Measurements from ENCODE around the gene MBIP. TPM values are rescaled to one million over a fixed set of nuclear protein-coding genes. Genes with fewer than 3 reads are reported as not detected.
"Not testable (repeated sequence)": the region's sequence is repeated elsewhere in the genome, so short reads cannot be mapped to it uniquely, and the experiment has no call there.

Gene MBIP
- total and polyA plus RNA-seq, 2 donors (not counting 1 experiment from before 2014, with no cell fraction given): 14.2 to 28.3 TPM

- H3K9me3 ChIP-seq (ENCODE audit: control insufficient read depth, insufficient read depth, low read depth, low read length): no peaks in the 10 kb centered on the region
- H3K9ac ChIP-seq (ENCODE audit: insufficient read depth, low read length): no peak overlapping the region
- DNase-seq (ENCODE audit: low read depth in 2 of 2): no peak
- no peaks in the 10 kb centered on the region for H4K20me1 ChIP-seq (ENCODE audit: control insufficient read depth, extremely low read depth, insufficient read depth, low read length)
- H3K4me3 ChIP-seq (replicated peaks in 1 of 4; ENCODE audit: control extremely low read depth in 1 of 4, insufficient read depth in 1 of 4, low read depth in 3 of 4, low read length in 4 of 4): no peak overlapping the region
- H3K27ac ChIP-seq (ENCODE audit: insufficient read depth, low read length): no peak overlapping the region
- no peaks in the 10 kb centered on the region for H3K36me3 ChIP-seq (ENCODE audit: control insufficient read depth, insufficient read depth, low read length)
- no peak overlapping the region for H3K4me2 ChIP-seq (ENCODE audit: extremely low read depth, insufficient read depth, low read length)
- H3K4me1 ChIP-seq (ENCODE audit: control insufficient read depth, extremely low read depth, insufficient read depth, low read length): no peaks in the 10 kb centered on the region
- H3K27me3 ChIP-seq (ENCODE audit: control insufficient read depth, insufficient read depth, low read length): no peaks in the 10 kb centered on the region
- no peak overlapping the region for H2AFZ ChIP-seq (ENCODE audit: low read length)
- no peaks in the 10 kb centered on the region for H3K79me2 ChIP-seq (ENCODE audit: control insufficient read depth, insufficient read depth, low read length)
- TF ChIP-seq EZH2 (IDR thresholded peaks at IDR 0.05; ENCODE audit: low read length, missing control alignments) (no peak), CTCF (conservative IDR thresholded peaks at IDR 0.05 in 1 of 2, IDR thresholded peaks at IDR 0.05 in 1 of 2; ENCODE audit: low read depth in 1 of 2, low read length in 2 of 2) (no peak)
Measured at GRCh38 chr14:36356862-36357261, 36.4 kb upstream of the MBIP start.

- no peak overlapping the region for H3K4me3 ChIP-seq (replicated peaks in 1 of 4; ENCODE audit: control extremely low read depth in 1 of 4, insufficient read depth in 1 of 4, low read depth in 3 of 4, low read length in 4 of 4)
- no peaks in the 10 kb centered on the region for H3K9me3 ChIP-seq (ENCODE audit: control insufficient read depth, insufficient read depth, low read depth, low read length)
- TF ChIP-seq EZH2 (IDR thresholded peaks at IDR 0.05; ENCODE audit: low read length, missing control alignments): no peak
- TF ChIP-seq CTCF (conservative IDR thresholded peaks at IDR 0.05 in 1 of 2, IDR thresholded peaks at IDR 0.05 in 1 of 2; ENCODE audit: low read depth in 1 of 2, low read length in 2 of 2): no peak
- H3K9ac ChIP-seq (ENCODE audit: insufficient read depth, low read length): no peak overlapping the region
- DNase-seq (ENCODE audit: low read depth in 2 of 2): no peak
- H3K27ac ChIP-seq (ENCODE audit: insufficient read depth, low read length): no peak overlapping the region
- H2AFZ ChIP-seq (ENCODE audit: low read length): no peak overlapping the region
- H3K79me2 ChIP-seq (ENCODE audit: control insufficient read depth, insufficient read depth, low read length): no peaks in the 10 kb centered on the region
- H4K20me1 ChIP-seq (ENCODE audit: control insufficient read depth, extremely low read depth, insufficient read depth, low read length): no peaks in the 10 kb centered on the region
- H3K36me3 ChIP-seq (ENCODE audit: control insufficient read depth, insufficient read depth, low read length): no peaks in the 10 kb centered on the region
- no peak overlapping the region for H3K4me2 ChIP-seq (ENCODE audit: extremely low read depth, insufficient read depth, low read length)
- H3K4me1 ChIP-seq (ENCODE audit: control insufficient read depth, extremely low read depth, insufficient read depth, low read length): no peaks in the 10 kb centered on the region
- no peaks in the 10 kb centered on the region for H3K27me3 ChIP-seq (ENCODE audit: control insufficient read depth, insufficient read depth, low read length)
Measured at GRCh38 chr14:36346052-36346451, 25.6 kb upstream of the MBIP start.

GRCh38 chr14:36344211-36344610 lies 23.8 kb upstream of the MBIP start:
- H2AFZ ChIP-seq (ENCODE audit: low read length): no peak overlapping the region
- no peaks in the 10 kb centered on the region for H3K9me3 ChIP-seq (ENCODE audit: control insufficient read depth, insufficient read depth, low read depth, low read length)
- no peak overlapping the region for H3K9ac ChIP-seq (ENCODE audit: insufficient read depth, low read length)
- H3K27ac ChIP-seq (ENCODE audit: insufficient read depth, low read length): no peak overlapping the region
- H3K4me3 ChIP-seq (replicated peaks in 1 of 4; ENCODE audit: control extremely low read depth in 1 of 4, insufficient read depth in 1 of 4, low read depth in 3 of 4, low read length in 4 of 4): no peak overlapping the region
- no peaks in the 10 kb centered on the region for H4K20me1 ChIP-seq (ENCODE audit: control insufficient read depth, extremely low read depth, insufficient read depth, low read length)
- H3K4me1 ChIP-seq (ENCODE audit: control insufficient read depth, extremely low read depth, insufficient read depth, low read length): no peaks in the 10 kb centered on the region
- no peaks in the 10 kb centered on the region for H3K27me3 ChIP-seq (ENCODE audit: control insufficient read depth, insufficient read depth, low read length)
- no peaks in the 10 kb centered on the region for H3K79me2 ChIP-seq (ENCODE audit: control insufficient read depth, insufficient read depth, low read length)
- no peaks in the 10 kb centered on the region for H3K36me3 ChIP-seq (ENCODE audit: control insufficient read depth, insufficient read depth, low read length)
- no peak overlapping the region for H3K4me2 ChIP-seq (ENCODE audit: extremely low read depth, insufficient read depth, low read length)
- peak in 1 of 2 donors; percentile 27 for DNase-seq (ENCODE audit: low read depth in 2 of 2)
- no peak for TF ChIP-seq CTCF (conservative IDR thresholded peaks at IDR 0.05 in 1 of 2, IDR thresholded peaks at IDR 0.05 in 1 of 2; ENCODE audit: low read depth in 1 of 2, low read length in 2 of 2)
- no peak for TF ChIP-seq EZH2 (IDR thresholded peaks at IDR 0.05; ENCODE audit: low read length, missing control alignments)

GRCh38 chr14:36341811-36342210 lies 21.4 kb upstream of the MBIP start:
- not testable (repeated sequence) for H3K9me3 ChIP-seq (ENCODE audit: control insufficient read depth, insufficient read depth, low read depth, low read length); DNase-seq (ENCODE audit: low read depth in 2 of 2); H3K79me2 ChIP-seq (ENCODE audit: control insufficient read depth, insufficient read depth, low read length); H3K4me2 ChIP-seq (ENCODE audit: extremely low read depth, insufficient read depth, low read length); H3K9ac ChIP-seq (ENCODE audit: insufficient read depth, low read length); H3K36me3 ChIP-seq (ENCODE audit: control insufficient read depth, insufficient read depth, low read length); H4K20me1 ChIP-seq (ENCODE audit: control insufficient read depth, extremely low read depth, insufficient read depth, low read length); H3K27ac ChIP-seq (ENCODE audit: insufficient read depth, low read length); H3K27me3 ChIP-seq (ENCODE audit: control insufficient read depth, insufficient read depth, low read length); H3K4me3 ChIP-seq (replicated peaks in 1 of 4; ENCODE audit: control extremely low read depth in 1 of 4, insufficient read depth in 1 of 4, low read depth in 3 of 4, low read length in 4 of 4); H2AFZ ChIP-seq (ENCODE audit: low read length); H3K4me1 ChIP-seq (ENCODE audit: control insufficient read depth, extremely low read depth, insufficient read depth, low read length)
